ENCODE measurements around the gene SALL4.

GRCh38 chr20:51811514-51812128 is 9.3 kb upstream of the SALL4 start:
- no peak for TF ChIP-seq POLR2AphosphoS5 (IDR thresholded peaks at IDR 0.05; ENCODE audit: borderline replicate concordance, low read depth, low read length)
- TF ChIP-seq EZH2 (IDR thresholded peaks at IDR 0.05), result no peak

All from SK-N-MC (cell line).